Lung microvascular endothelial cell (primary cell): ENCODE results near the gene FAM149B1. TPM values are rescaled to one million over a fixed set of nuclear protein-coding genes. Genes with fewer than 3 reads are reported as not detected.

Experiments
- DNase-seq, 2 donors: peaks; one replicate each; pipeline versions ENCODE4 v3.0.0 to v3.0.0-alpha.2; 2010; ENCODE audit warnings: low read depth in 2 of 2
- total RNA-seq: library from RNA; depleted of rRNA; stranded (reverse); fragments of >200 nt; gene quantifications from 2 replicates; pipeline ENCODE4 v1.2.1, GENCODE V29; 2014

Gene FAM149B1
- total RNA-seq, 1 donor from 2014 or later, result 26.8 TPM

GRCh38 chr10:73174148-73174925, 6.4 kb downstream of the FAM149B1 start:
- peak in 1 of 2 donors; percentile 55 for DNase-seq

GRCh38 chr10:73182568-73182967, 14.6 kb downstream of the FAM149B1 start:
- no peak for DNase-seq

- peak in 1 of 2 donors; percentile 52 for DNase-seq
Measured at GRCh38 chr10:73183667-73184281, 15.9 kb downstream of the FAM149B1 start.

- no peak for DNase-seq
Measured at GRCh38 chr10:73186266-73186665, 18.3 kb downstream of the FAM149B1 start.

- DNase-seq, result no peak
Measured at GRCh38 chr10:73190188-73190587, 22.3 kb downstream of the FAM149B1 start.

- no peak for DNase-seq
Measured at GRCh38 chr10:73205081-73205480, 37.2 kb downstream of the FAM149B1 start.

GRCh38 chr10:73205890-73206289, 38.0 kb downstream of the FAM149B1 start:
- DNase-seq, result no peak

GRCh38 chr10:73206385-73206784, 38.5 kb downstream of the FAM149B1 start:
- no peak for DNase-seq

- no peak for DNase-seq
Measured at GRCh38 chr10:73207883-73208282, 40.0 kb downstream of the FAM149B1 start.

- peak; percentile 74 to 80 for DNase-seq
Measured at GRCh38 chr10:73209705-73210104, 41.8 kb downstream of the FAM149B1 start.

GRCh38 chr10:73210395-73211105, 42.6 kb downstream of the FAM149B1 start:
- no peak for DNase-seq

- no peak for DNase-seq
Measured at GRCh38 chr10:73211106-73211811, 43.3 kb downstream of the FAM149B1 start.

GRCh38 chr10:73215749-73216148, 47.8 kb downstream of the FAM149B1 start:
- DNase-seq, result no peak

GRCh38 chr10:73217628-73218027, 49.7 kb downstream of the FAM149B1 start:
- DNase-seq, result no peak

- DNase-seq, result peak; percentile 53 to 64
Measured at GRCh38 chr10:73218431-73219191, 50.7 kb downstream of the FAM149B1 start.

- DNase-seq, result no peak
Measured at GRCh38 chr10:73219384-73219783, 51.5 kb downstream of the FAM149B1 start.

GRCh38 chr10:73220989-73221388, 53.1 kb downstream of the FAM149B1 start:
- no peak for DNase-seq

- DNase-seq, result peak in 1 of 2 donors; percentile 3
Measured at GRCh38 chr10:73225518-73225917, 57.6 kb downstream of the FAM149B1 start.

- DNase-seq, result no peak
Measured at GRCh38 chr10:73226663-73227062, 58.7 kb downstream of the FAM149B1 start.

GRCh38 chr10:73228247-73228646, 60.3 kb downstream of the FAM149B1 start:
- no peak for DNase-seq

- no peak for DNase-seq
Measured at GRCh38 chr10:73229567-73229966, 61.6 kb downstream of the FAM149B1 start.
